K562 (cell line): ENCODE data around the gene DIS3L. TPM values are rescaled to one million over a fixed set of nuclear protein-coding genes. Genes with fewer than 3 reads are reported as not detected.

Source experiments
- ATF7 ChIP-seq: fragments of 450-650 bp; IDR thresholded peaks from 2 replicates; pipeline ENCODE4 v1.7.1; 2014; ENCODE audit warnings: mild to moderate bottlenecking, moderate library complexity
- CBX2 ChIP-seq: fragments of 200-600 bp; sonication (generic); IDR thresholded peaks from one replicate; pipeline ENCODE4 v1.6.1; 2012; ENCODE audit warnings: mild to moderate bottlenecking, low read length, inconsistent platforms; ENCODE audit not compliant: insufficient read depth, poor library complexity, severe bottlenecking
- CSDE1 ChIP-seq, 2 experiments: fragments of 450-650 bp; IDR thresholded peaks; 2 replicates each; pipeline ENCODE4 v1.6.1; 2016; ENCODE audit warnings: mild to moderate bottlenecking in 1 of 2
- DNMT1 ChIP-seq: fragments of 450-650 bp; IDR thresholded peaks from 2 replicates; pipeline ENCODE4 v1.6.1; 2016; ENCODE audit warnings: antibody characterized with exemption, mild to moderate bottlenecking
- ESRRA ChIP-seq: fragments of 450-650 bp; IDR thresholded peaks from 2 replicates; pipeline ENCODE4 v1.6.1; 2014; ENCODE audit warnings: low read depth, mild to moderate bottlenecking, moderate library complexity, borderline replicate concordance
- FOS ChIP-seq: IDR thresholded peaks from 3 replicates; pipeline ENCODE4 v1.6.1; 2011; ENCODE audit not compliant: insufficient read length; ENCODE audit errors: extremely low read depth
- FOXP1 ChIP-seq: sonication (generic); formaldehyde crosslinking; IDR thresholded peaks from 2 replicates; pipeline ENCODE4 v1.8.0; 2022; ENCODE audit warnings: mild to moderate bottlenecking, missing genetic modification reagents
- IRF1 ChIP-seq: sonication (generic); formaldehyde crosslinking; IDR thresholded peaks from 2 replicates; pipeline ENCODE4 v1.8.0; 2022; ENCODE audit warnings: missing genetic modification reagents, mild to moderate bottlenecking, borderline replicate concordance
- KLF10 ChIP-seq: fragments of 250-450 bp; sonication (Bioruptor Pico); IDR thresholded peaks from 2 replicates; pipeline ENCODE4 v1.6.1; 2021; ENCODE audit warnings: matching md5 sums
- NCOA6 ChIP-seq: fragments of 450-650 bp; IDR thresholded peaks from 2 replicates; pipeline ENCODE4 v1.6.1; 2017; ENCODE audit warnings: mild to moderate bottlenecking
- NFE2 ChIP-seq: IDR thresholded peaks from 2 replicates; pipeline ENCODE4 v1.6.1; 2014; ENCODE audit warnings: antibody characterized with exemption, low read depth
- NFE2L1 ChIP-seq: fragments of 450-650 bp; IDR thresholded peaks from 2 replicates; pipeline ENCODE4 v1.6.1; 2016; ENCODE audit warnings: missing genetic modification characterization, low read depth, mild to moderate bottlenecking, missing compliant biosample characterization, moderate library complexity, borderline replicate concordance
- NR3C1 ChIP-seq: sonication (generic); formaldehyde crosslinking; IDR thresholded peaks from 2 replicates; pipeline ENCODE4 v1.8.1; 2022; ENCODE audit warnings: missing genetic modification reagents
- POLR2AphosphoS2 ChIP-seq: IDR thresholded peaks from 2 replicates; pipeline ENCODE4 v1.6.1; 2012; ENCODE audit warnings: low read length, improper control_type of control experiment
- RBM25 ChIP-seq: fragments of 200-400 bp; formaldehyde crosslinking; IDR thresholded peaks from 2 replicates; pipeline ENCODE4 v1.6.1; 2018; ENCODE audit warnings: low read length, low read depth, moderate library complexity; ENCODE audit not compliant: severe bottlenecking
- TARDBP ChIP-seq: fragments of 450-650 bp; IDR thresholded peaks from 2 replicates; pipeline ENCODE4 v1.6.1; 2016
- TBP ChIP-seq: optimal IDR thresholded peaks from 2 replicates; pipeline ENCODE3; 2011; ENCODE audit warnings: low read depth, low read length, improper control_type of control experiment
- TSC22D4 ChIP-seq: fragments of 450-650 bp; IDR thresholded peaks from 2 replicates; pipeline ENCODE4 v1.6.1; 2016; ENCODE audit warnings: missing genetic modification characterization, missing biosample characterization, control low read depth
- ZBTB12 ChIP-seq: fragments of 250-450 bp; sonication (Bioruptor Pico); IDR thresholded peaks from 2 replicates; pipeline ENCODE4 v1.4.0; 2020
- ZFPM2 ChIP-seq: fragments of 250-450 bp; sonication (Bioruptor Pico); IDR thresholded peaks from 2 replicates; pipeline ENCODE4 v1.5.1; 2022; ENCODE audit warnings: mild to moderate bottlenecking
- ZKSCAN3 ChIP-seq: fragments of 250-450 bp; sonication (Bioruptor Pico); IDR thresholded peaks from 2 replicates; pipeline ENCODE4 v1.4.0; 2020
- ZNF134 ChIP-seq: fragments of 250-450 bp; sonication (Bioruptor Pico); conservative IDR thresholded peaks from 2 replicates; pipeline ENCODE4 v1.4.0; 2020
- ZNF277 ChIP-seq: fragments of 250-450 bp; sonication (Bioruptor Pico); IDR thresholded peaks from 2 replicates; pipeline ENCODE4 v1.8.0; 2022; ENCODE audit warnings: inconsistent platforms, mild to moderate bottlenecking, moderate library complexity, borderline replicate concordance
- ZNF384 ChIP-seq: IDR thresholded peaks from 2 replicates; pipeline ENCODE4 v1.6.1; 2012; ENCODE audit warnings: low read depth, low read length, improper control_type of control experiment
- ZNF395 ChIP-seq: fragments of 200-800 bp; sonication (Bioruptor generic); IDR thresholded peaks from 2 replicates; pipeline ENCODE4 v1.6.1; 2017; ENCODE audit warnings: missing genetic modification characterization, missing compliant biosample characterization
- ZNF561 ChIP-seq: fragments of 450-650 bp; formaldehyde crosslinking; conservative IDR thresholded peaks from 2 replicates; pipeline ENCODE4 v1.4.0; 2020; ENCODE audit warnings: mild to moderate bottlenecking, moderate library complexity
- ZNF785 ChIP-seq: fragments of 250-450 bp; sonication (Bioruptor Pico); IDR thresholded peaks from 2 replicates; pipeline ENCODE4 v1.4.0; 2020; ENCODE audit warnings: mild to moderate bottlenecking
- ZNF79 ChIP-seq: fragments of 250-450 bp; sonication (Bioruptor Pico); IDR thresholded peaks from 2 replicates; pipeline ENCODE4 v1.4.0; 2020; ENCODE audit warnings: low read depth, mild to moderate bottlenecking, moderate library complexity
- polyA plus RNA-seq, 8 experiments: library from polyadenylated mRNA; depleted of rRNA in 4 of 8; stranded (reverse) in 5 of 8; unstranded in 3 of 8; fragments of >200 nt; fragmentation: Nextera tagmentation in 2 of 8; fragmentation: Illumina TruSeq in 1 of 8; extraction: Ambion mirVana in 2 of 8; extraction: Trizol in 1 of 8; gene quantifications; 2 replicates each; pipeline versions ENCODE4 v1.2.1 to v1.2.3, GENCODE V29; 2011 to 2014; ENCODE audit warnings: inconsistent platforms in 1 of 8, missing spikeins in 1 of 8
- total RNA-seq, 7 experiments: library from RNA; depleted of rRNA in 6 of 7; stranded (reverse); fragments of >200 nt in 6 of 7; fragmentation: Illumina TruSeq in 2 of 7; extraction: Trizol in 2 of 7; gene quantifications; 2 replicates each; pipeline versions ENCODE4 v1.2.1 to v1.2.3, GENCODE V29; 2011 to 2021; ENCODE audit warnings: low replicate concordance in 1 of 7

Gene DIS3L
- total and polyA plus RNA-seq, 9 of the 15 experiments (the other 6 are each of a cell fraction or from before 2014, with no cell fraction given), result 5.9 to 34.6 (median 16.9) TPM

- TF ChIP-seq ZNF384 (peak; percentile 26; the same call in 1 of the 2 replicates), FOXP1 (CRISPR knock-in tag) (no peak), IRF1 (no peak), ZFPM2 (no peak), ATF7 (0 out of 2 replicates have a peak, but pooled peaks have one; percentile 38), POLR2AphosphoS2 (no peak), ZBTB12 (no peak), CBX2 (no peak), TSC22D4 (no peak), ZNF134 (CRISPR knock-in tag) (no peak), NCOA6 (no peak), FOS (no peak), ZNF395 (CRISPR knock-in tag) (no peak), NFE2L1 (tag) (no peak), ZNF561 (CRISPR knock-in tag) (no peak), TBP (peak; percentile 42), NFE2 (no peak), ESRRA (no peak), KLF10 (no peak), RBM25 (no peak), ZNF277 (CRISPR knock-in tag) (no peak), NR3C1 (no peak), TARDBP (no peak), DNMT1 (no peak), ZNF79 (no peak), ZNF785 (CRISPR knock-in tag) (no peak), CSDE1 (IDR thresholded peaks at IDR 0.05) (no peak), ZKSCAN3 (CRISPR knock-in tag) (no peak)
Measured at GRCh38 chr15:66269326-66270090, 23.9 kb upstream of the DIS3L start (continued).
